Activated CD4-positive, alpha-beta memory T cell treated with anti-CD3 and anti-CD28 coated beads, Interleukin-2, amount 10 ng/mL, durations not matched to agents 7 days and 5 days (primary cell): ENCODE data around the gene HADH. TPM values are rescaled to one million over a fixed set of nuclear protein-coding genes. Genes with fewer than 3 reads are reported as not detected.
A peak's percentile ranks its signal among the peaks of the same experiment; 100 is the strongest.
"Not testable (repeated sequence)": the region's sequence is repeated elsewhere in the genome, so short reads cannot be mapped to it uniquely, and the experiment has no call there.

Source experiments
- CTCF ChIA-PET: fragments of 350-600 bp; sonication (Branson Sonifier 250); formaldehyde crosslinking; loops from one replicate; lab custom pipeline; 2021; ENCODE audit warnings: antibody characterized with exemption, inconsistent platforms; lab: Charles Lee
- POLR2A ChIA-PET: fragments of 350-600 bp; sonication (Branson Sonifier 250); formaldehyde crosslinking; loops from one replicate; lab custom pipeline; 2021; ENCODE audit warnings: antibody characterized with exemption; lab: Charles Lee
- DNase-seq: peaks from one replicate; pipeline ENCODE4 v3.0.0-alpha.2; 2020
- H3K27ac Mint-ChIP-seq: one replicate; pipeline ENCODE4 v1.8.0; 2021; ENCODE audit warnings: mild to moderate bottlenecking, mixed read lengths
- H3K27me3 Mint-ChIP-seq: one replicate; pipeline ENCODE4 v1.8.0; 2021; ENCODE audit warnings: mixed read lengths
- H3K36me3 Mint-ChIP-seq: one replicate; pipeline ENCODE4 v1.8.0; 2021; ENCODE audit warnings: low read depth, mixed read lengths
- H3K4me1 Mint-ChIP-seq: one replicate; pipeline ENCODE4 v1.8.0; 2021; ENCODE audit warnings: mixed read lengths
- H3K4me3 Mint-ChIP-seq: one replicate; pipeline ENCODE4 v1.8.0; 2021; ENCODE audit warnings: mild to moderate bottlenecking, mixed read lengths
- H3K9me3 Mint-ChIP-seq: one replicate; pipeline ENCODE4 v1.8.0; 2021; ENCODE audit warnings: mixed read lengths
- total RNA-seq, 2 experiments: library from RNA; stranded (reverse); gene quantifications; one replicate each; pipeline ENCODE4 v1.2.3, GENCODE V29; 2021

Gene HADH
- total RNA-seq, result 10 to 100 TPM; 38.0 to 38.6 TPM

DNA sequence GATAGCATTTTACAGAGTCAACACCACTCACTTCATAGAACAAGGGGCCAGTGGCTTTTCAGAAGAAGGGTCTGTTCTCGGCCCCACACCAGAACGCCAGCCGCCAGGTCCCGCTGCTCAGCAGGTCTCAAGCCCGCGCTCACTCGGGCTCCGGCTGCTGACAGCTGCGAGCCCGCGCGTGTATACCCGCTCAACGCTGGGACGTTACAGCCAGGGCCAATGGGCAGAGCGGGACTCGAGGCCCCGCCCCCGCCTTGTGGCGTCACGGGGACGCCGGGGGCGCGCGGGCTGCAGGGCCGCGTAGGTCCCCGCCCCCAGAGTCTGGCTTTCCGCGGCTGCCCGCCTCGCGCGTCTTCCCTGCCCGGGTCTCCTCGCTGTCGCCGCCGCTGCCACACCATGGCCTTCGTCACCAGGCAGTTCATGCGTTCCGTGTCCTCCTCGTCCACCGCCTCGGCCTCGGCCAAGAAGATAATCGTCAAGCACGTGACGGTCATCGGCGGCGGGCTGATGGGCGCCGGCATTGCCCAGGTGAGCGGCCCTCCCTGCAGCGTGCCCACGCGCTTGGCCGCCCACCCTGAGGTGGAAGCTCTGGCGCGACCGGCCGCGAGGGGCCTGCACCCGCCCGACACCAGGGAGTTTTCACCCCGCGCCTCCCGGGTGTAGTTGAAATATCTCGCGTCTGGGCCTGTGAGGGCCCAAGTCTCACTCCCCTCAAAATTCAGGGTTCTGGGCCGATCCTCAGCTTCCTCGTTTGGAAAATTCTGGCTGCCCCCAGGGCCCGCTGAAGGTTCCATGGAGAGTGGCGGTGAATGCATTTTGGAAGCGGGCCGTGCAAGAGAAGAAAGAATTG, at the start of gene HADH:
TSS of gene HADH (plus strand) at position 353 of the 850 bp plus-strand sequence. CDS start at position 397, 44 bp downstream.
- CTCF ChIA-PET, result interaction anchor here (0.9 to 1.7 kb wide), 2 partner anchors 29 to 184 kb away, joined by 3 to 4 read pairs; no protein-coding TSS in a partner anchor
- peaks cover 35% of the 10 kb centered on the region for H3K4me1 Mint-ChIP-seq
- peak within 1 kb of the TSS; percentile 84 for H3K4me3 Mint-ChIP-seq
- POLR2A ChIA-PET, result interaction anchor here (1.0 to 2.3 kb wide), 8 partner anchors 10 to 661 kb away, joined by 3 to 8 read pairs (median 4); partner anchors contain the start of genes CYP2U1, OSTC and PAPSS1
- H3K9me3 Mint-ChIP-seq, result no peaks in the 10 kb centered on the region
- H3K27ac Mint-ChIP-seq, result peak within 1 kb of the TSS; percentile 85
- no peaks in the 10 kb centered on the region for H3K27me3 Mint-ChIP-seq
- peaks cover 11% of the 10 kb centered on the region for H3K36me3 Mint-ChIP-seq
- peak; percentile 94 for DNase-seq

DNA sequence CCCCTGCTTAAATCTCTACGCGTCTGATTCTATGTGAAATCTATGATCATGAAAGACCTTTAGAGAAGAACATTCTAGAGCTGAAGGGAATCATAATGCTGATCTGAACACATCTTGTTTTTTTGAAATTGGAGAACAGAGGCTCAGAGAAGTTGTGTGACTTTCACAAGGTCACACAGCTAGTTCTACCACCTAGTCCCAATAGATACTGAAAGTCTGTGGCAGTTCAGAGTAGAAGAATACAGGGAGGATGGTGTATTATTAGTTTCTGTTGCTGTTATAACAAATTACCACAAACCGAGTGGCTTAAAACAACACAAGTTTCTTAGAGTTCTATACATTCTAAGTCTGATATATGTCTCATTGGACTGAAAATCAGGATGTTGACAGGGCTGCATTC, 43.9 kb upstream of the HADH start:
- ChIA-PET POLR2A (no interaction called here), CTCF (no interaction called here)
- no peak for DNase-seq
- H3K9me3 Mint-ChIP-seq, result no peaks in the 10 kb centered on the region
- no peak overlapping the region for H3K27ac Mint-ChIP-seq
- no peaks in the 10 kb centered on the region for H3K36me3 Mint-ChIP-seq
- no peak overlapping the region for H3K4me3 Mint-ChIP-seq
- H3K4me1 Mint-ChIP-seq, result no peaks in the 10 kb centered on the region
- H3K27me3 Mint-ChIP-seq, result no peaks in the 10 kb centered on the region

DNA sequence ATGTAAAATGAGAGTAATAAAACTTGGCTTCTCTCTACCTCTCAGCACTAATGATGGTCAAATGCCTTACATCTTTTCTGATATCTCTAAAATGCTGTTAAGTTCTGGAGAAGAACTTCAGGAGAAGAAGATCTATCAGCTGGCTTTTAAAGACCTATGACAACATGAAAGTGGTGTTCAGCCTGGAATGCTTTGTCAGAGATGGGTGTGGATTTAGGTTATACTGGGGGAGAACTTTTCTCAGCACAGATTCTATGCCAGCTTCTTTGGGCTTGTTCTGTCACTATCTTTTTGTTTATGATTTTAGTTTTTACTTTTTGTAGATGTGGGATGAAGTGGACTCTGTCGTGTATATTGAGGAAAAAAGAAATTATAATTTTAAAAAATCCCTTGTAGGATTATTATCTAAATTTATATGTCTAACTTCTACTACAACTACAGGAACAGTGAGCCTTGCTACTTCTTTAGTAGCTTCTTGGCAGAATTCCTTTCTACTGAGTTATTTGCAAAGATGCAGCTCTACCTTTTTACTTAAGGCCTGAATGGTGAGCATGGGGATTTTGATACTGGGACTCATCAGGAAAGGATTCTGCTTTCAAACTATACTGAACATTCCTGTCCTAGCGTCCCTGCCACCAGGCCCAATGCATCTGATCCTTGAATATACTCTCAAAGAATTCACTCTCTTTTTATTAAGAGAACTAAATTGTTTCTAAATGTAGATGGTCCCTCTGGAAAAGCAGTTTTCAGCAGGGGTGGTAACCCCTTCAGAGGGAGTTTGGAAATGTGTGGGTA, 38.7 kb upstream of the HADH start:
- Mint-ChIP-seq H3K4me1 (no peaks in the 10 kb centered on the region), H3K27ac (no peak overlapping the region), H3K36me3 (no peaks in the 10 kb centered on the region), H3K27me3 (no peaks in the 10 kb centered on the region), H3K4me3 (no peak overlapping the region), H3K9me3 (peaks cover 3% of the 10 kb centered on the region)
- DNase-seq, result no peak
- ChIA-PET POLR2A (no interaction called here), CTCF (no interaction called here)

DNA sequence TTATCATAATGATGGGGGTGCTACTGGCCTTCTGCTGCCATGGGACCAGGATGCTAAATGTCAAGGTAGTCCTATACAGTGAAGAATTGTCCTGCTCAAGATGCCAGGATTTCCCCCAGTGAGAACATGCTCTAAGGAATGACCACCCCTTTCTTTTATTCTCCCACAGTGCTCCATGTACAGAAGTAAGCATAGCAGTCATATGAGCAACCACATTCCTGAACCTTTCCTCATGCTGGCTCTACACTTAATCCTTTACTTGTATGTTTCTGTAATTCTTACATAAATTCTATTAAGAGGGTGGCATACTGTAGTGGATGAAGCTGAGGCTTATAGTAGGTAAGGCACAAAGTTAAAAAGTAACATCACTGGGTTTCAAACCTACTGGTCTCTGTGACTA, 38.1 kb upstream of the HADH start:
- Mint-ChIP-seq H3K4me1 (no peaks in the 10 kb centered on the region), H3K36me3 (no peaks in the 10 kb centered on the region), H3K4me3 (no peak overlapping the region), H3K9me3 (peaks cover 9% of the 10 kb centered on the region), H3K27ac (no peak overlapping the region), H3K27me3 (no peaks in the 10 kb centered on the region)
- ChIA-PET POLR2A (no interaction called here), CTCF (no interaction called here)
- DNase-seq, result no peak

DNA sequence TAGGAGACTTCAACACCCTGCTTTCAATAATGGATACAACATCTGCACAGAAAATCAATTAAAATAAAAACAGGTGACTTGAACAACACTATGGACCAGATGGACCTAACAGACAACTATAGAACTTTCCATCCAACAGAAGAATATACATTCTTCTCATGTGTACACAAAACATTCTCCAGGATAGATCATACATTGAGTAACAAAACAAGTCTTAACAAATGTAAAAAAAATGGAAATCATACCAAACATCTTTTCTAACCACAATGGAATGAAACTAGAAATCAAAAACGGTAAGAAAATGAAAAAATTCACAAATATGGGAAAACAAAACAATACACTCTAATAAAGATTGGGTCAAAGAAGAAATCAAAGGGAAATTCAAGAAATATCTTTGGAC, 33.7 kb upstream of the HADH start:
- ChIA-PET CTCF (no interaction called here), POLR2A (no interaction called here)
- Mint-ChIP-seq H3K4me1 (no peaks in the 10 kb centered on the region), H3K36me3 (no peaks in the 10 kb centered on the region), H3K27me3 (peaks cover 3% of the 10 kb centered on the region), H3K4me3 (no peak overlapping the region), H3K27ac (no peak overlapping the region), H3K9me3 (peaks cover 9% of the 10 kb centered on the region)
- no peak for DNase-seq

DNA sequence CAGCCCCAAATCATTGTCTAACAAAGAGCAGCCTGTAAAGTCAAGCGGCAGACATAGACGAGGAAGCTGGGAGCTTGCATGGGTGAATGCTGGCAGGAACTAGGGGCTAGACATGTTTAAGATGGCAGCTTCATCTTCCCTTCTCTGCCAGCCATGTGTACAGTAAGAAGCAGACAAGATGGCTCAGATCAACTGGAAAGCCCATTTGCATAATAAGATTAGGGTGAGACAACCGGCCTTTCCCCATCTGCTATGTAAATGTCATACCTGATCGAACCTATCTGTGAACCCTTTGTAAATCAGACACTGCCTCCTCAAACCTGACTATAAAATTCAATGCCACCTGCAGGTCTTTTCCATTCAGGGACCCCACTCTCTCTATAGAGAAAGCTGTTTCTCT, 22.8 kb upstream of the HADH start:
- Mint-ChIP-seq H3K4me1 (no peaks in the 10 kb centered on the region), H3K9me3 (no peaks in the 10 kb centered on the region), H3K27me3 (peaks cover 4% of the 10 kb centered on the region), H3K27ac (no peak overlapping the region), H3K36me3 (no peaks in the 10 kb centered on the region), H3K4me3 (no peak overlapping the region)
- ChIA-PET CTCF (no interaction called here), POLR2A (no interaction called here)
- DNase-seq, result no peak

DNA sequence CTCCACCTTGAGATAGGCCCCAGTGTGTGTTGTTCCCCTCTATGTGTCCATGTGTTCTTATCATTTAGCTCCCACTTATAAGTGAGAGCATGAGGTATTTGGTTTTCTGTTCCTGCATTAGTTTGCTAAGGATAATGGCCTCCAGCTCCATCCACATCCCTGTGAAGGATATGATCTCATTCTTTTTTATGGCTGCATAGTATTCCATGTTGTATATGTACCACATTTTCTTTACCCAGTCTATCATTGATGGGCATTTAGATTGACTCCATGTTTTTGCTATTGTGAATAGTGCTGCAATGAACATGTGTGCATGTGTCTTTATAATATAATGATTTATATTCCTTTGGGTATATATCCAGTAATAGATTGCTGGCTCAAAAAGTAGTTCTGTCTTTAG, 22.2 kb upstream of the HADH start:
- H3K4me3 Mint-ChIP-seq, H3K9me3 Mint-ChIP-seq, H3K27ac Mint-ChIP-seq, CTCF ChIA-PET, H3K27me3 Mint-ChIP-seq, H3K4me1 Mint-ChIP-seq, DNase-seq, POLR2A ChIA-PET, H3K36me3 Mint-ChIP-seq: not testable (repeated sequence)

DNA sequence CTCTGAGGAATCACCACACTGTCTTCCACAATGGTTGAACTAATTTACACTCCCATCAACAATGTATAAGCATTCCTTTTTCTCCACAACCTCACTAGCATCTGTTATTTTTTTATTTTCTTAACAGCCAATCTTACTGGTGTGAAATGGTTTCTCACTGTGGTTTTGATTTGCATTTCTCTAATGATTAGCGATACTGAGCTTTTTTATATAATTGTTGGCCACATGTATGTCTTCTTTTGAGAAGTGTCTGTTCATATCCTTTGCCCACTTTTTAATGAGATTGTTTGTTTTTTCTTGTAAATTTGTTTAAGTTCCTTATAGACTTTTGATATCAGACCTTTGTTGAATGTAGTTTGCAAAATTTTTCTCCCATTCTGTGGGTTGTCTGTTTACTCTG, 21.8 kb upstream of the HADH start:
- H3K4me1 Mint-ChIP-seq, H3K27ac Mint-ChIP-seq, H3K4me3 Mint-ChIP-seq, H3K27me3 Mint-ChIP-seq, POLR2A ChIA-PET, DNase-seq, H3K9me3 Mint-ChIP-seq, H3K36me3 Mint-ChIP-seq, CTCF ChIA-PET: not testable (repeated sequence)

DNA sequence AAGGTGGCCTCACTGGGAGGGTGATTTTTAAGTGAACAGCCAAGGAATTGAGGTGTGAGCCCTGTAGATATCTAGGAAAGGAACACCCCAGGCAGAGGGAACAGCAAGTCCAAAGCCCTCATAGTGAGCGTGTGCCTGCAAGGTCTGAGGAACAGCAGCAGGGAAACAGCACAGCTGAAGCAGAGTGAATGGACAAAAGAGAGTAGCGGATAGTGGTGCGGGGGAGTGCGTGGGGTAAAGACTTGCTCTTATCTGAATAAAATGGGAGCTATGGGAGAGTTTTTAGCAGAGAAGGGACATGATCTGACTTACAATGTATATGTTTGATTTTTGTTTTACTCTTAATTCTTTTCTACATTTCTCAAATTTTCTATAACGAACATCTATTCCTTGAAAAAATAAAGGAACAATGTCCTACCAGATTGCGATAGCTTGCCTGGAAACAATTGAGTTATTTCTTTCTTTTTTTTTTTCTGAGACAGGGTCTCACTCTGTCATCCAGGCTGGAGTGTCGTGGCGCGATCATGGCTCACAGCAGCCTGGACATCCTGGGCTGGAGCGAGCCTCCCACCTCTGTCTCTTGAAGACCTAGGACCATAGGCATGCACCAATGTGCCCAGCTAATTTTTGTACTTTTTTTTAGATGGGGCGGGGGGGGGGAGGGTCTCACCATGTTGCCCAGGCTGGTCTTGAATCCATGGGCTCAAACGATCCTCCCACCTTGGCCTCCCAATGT, 19.5 kb upstream of the HADH start:
- ChIA-PET POLR2A (no interaction called here), CTCF (no interaction called here)
- no peaks in the 10 kb centered on the region for H3K4me1 Mint-ChIP-seq
- H3K27me3 Mint-ChIP-seq, result peaks cover 4% of the 10 kb centered on the region
- H3K36me3 Mint-ChIP-seq, result no peaks in the 10 kb centered on the region
- H3K9me3 Mint-ChIP-seq, result no peaks in the 10 kb centered on the region
- DNase-seq, result no peak
- no peak overlapping the region for H3K4me3 Mint-ChIP-seq
- no peak overlapping the region for H3K27ac Mint-ChIP-seq

DNA sequence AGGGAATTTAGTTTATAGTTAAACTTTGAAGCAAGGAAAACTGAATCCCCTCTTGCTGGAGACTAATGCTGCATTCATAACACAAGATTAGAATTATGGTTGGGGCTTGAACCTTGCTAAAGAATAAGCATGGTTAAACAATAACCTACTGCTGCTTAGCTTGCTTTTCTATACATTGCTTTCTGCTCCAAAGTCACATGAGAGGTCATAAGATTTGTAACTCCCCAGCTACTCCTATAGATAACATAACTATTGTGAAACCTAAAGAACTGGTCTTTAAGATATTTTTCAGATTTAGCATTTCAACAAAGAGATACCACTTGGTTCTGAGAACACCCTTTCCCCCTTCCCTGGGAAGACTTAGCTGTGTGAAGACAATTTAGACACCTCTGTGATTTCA, 17.1 kb upstream of the HADH start:
- no peaks in the 10 kb centered on the region for H3K36me3 Mint-ChIP-seq
- peaks cover 2% of the 10 kb centered on the region for H3K9me3 Mint-ChIP-seq
- H3K27ac Mint-ChIP-seq, result no peak overlapping the region
- no peak for DNase-seq
- no peak overlapping the region for H3K4me3 Mint-ChIP-seq
- H3K27me3 Mint-ChIP-seq, result peaks cover under 1% of the 10 kb centered on the region
- POLR2A ChIA-PET, result no interaction called here
- CTCF ChIA-PET, result no interaction called here
- no peaks in the 10 kb centered on the region for H3K4me1 Mint-ChIP-seq

DNA sequence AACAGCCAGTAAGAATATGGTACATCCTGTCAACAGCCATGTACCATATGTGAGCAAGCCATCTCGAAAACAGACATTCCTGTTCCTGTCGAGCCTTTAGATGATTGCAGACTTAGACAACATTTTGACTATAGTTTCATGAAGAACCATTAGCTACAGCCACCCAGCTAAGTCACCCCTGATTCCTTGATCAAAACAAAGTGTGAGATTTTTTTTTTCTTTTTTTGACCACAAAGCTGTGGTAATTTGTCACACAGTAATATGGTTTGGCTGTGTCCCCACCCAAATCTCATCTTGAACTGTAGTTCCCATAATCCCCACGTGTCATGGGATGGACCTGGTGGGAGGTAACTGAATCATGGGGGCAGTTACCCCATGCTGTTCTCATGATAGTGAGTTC, 15.2 kb upstream of the HADH start:
- POLR2A ChIA-PET, result no interaction called here
- Mint-ChIP-seq H3K4me3 (no peak overlapping the region), H3K27ac (no peak overlapping the region), H3K9me3 (peaks cover 2% of the 10 kb centered on the region), H3K4me1 (no peaks in the 10 kb centered on the region), H3K27me3 (no peaks in the 10 kb centered on the region), H3K36me3 (no peaks in the 10 kb centered on the region)
- CTCF ChIA-PET, result no interaction called here
- DNase-seq, result no peak

DNA sequence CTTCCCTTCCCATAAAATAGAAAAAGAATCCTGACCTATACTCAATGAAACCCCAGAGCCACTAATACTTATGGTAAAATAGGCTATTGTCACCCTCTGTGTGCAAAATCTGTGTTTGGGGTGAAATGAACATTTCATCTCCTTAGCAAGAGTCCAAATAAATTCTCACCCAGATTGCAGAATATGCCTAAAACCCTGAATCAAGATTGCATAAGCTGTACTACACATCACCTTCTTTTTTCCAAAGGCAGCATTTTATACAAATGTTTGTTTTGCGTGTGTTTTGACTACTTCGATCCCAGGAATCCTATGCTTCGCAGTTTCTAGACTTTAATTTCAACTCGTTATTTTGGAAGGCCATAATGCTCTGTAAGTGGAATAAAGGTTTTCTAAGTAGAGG, 12.2 kb upstream of the HADH start:
- POLR2A ChIA-PET, result no interaction called here

More for the DNA sequence above, 12.2 kb upstream of the HADH start:
- Mint-ChIP-seq H3K4me1 (no peaks in the 10 kb centered on the region), H3K27ac (no peak overlapping the region), H3K9me3 (peaks cover 12% of the 10 kb centered on the region), H3K36me3 (peaks cover 4% of the 10 kb centered on the region), H3K27me3 (no peaks in the 10 kb centered on the region), H3K4me3 (no peak overlapping the region)
- no peak for DNase-seq
- CTCF ChIA-PET, result no interaction called here
